GM18502 (cell line): ENCODE data around the gene MRPL28.

Experiments used
- ATAC-seq: cut with Tn5 transposase; IDR thresholded peaks from one replicate; pipeline ENCODE4 v1.9.1; 2021; ENCODE audit warnings: mild to moderate bottlenecking; ENCODE audit not compliant: unreplicated experiment, poor library complexity

MRPL28 gene

DNA sequence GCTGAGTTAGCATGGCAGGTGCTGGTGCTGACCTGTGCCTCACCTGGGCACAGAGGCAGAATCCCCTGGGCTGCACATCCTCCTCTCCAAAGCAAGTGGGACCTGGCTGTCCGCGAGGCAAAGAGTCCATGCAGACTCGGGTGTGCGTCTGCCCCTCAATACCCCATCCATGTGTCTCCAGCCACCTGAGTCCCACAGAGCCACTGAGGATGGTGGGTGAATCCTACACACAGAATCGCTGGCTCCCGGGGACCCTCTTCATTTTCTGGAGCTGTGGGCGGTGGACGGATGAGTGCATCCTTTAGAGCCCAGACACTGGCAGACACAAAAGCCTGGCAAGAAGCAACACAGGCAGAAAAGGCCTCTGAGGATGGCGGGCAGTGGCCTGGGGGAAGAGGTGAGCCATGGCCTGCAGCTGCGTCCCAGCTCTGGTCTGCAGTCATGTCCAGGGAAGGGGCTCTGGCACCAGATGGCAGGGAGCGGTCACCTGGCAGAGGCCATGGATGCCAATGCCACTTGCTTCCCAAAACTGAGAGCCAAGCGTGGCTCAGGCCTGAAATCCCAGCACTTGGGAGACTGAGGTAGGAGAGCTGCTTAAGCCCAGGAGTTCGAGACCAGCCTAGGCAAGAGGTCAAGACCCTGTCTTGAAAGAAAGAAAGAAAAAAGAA lies 47.7 kb downstream of the MRPL28 start:
- no peak for ATAC-seq

DNA sequence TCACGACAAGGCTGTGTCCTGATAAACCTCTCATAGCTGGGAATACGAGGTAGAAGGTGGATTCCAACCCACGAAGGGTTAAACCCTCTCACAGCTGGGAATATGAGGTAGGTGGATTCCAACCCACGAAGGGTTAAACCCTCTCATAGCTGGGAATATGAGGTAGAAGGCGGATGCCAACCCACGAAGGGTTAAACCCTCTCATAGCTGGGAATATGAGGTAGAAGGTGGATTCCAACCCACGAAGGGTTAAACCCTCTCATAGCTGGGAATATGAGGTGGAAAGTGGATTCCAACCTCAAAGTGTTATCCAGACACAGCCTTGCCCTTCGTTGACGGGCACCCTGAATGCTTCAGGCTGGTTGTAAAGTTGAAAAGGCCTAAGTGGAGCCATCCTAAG lies 48.8 kb downstream of the MRPL28 start:
- no peak for ATAC-seq

DNA sequence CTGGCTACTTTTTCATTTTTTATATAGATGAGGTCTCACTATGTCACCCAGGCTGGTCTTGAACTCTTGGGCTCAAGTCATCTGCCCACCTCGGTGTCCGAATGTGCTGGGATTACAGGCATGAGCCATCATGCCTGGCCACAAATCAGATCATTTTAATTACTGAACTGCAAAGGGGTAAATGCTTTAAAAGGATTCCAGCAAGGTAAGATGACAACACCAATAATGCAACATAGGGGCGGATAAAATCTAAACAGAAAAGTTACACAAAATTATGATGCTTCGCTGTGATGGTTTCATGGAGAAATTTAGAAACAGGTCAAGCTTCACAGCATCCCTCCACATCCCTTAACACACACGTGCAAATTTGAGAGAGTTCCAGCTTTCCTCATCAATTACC lies 50.1 kb downstream of the MRPL28 start:
- no peak for ATAC-seq

DNA sequence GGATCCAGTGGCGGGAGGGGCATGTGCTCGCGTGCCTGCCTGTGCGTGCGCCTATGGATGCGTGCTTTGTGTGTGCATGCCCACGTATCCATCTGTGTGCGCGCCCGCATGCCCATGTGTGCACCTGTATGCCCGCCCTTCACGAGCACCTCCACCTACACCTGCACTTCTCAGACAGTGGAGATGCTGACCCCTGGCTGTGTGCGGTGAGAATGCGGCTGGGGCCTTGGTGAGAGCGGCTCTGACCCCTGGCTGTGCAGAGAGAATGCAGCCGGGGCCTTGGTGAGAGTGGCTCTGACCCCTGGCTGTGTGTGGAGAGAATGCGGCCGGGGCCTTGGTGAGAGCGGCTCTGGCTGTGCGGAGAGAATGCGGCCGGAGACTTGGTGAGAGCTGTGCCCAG lies 51.7 kb downstream of the MRPL28 start:
- no peak for ATAC-seq

DNA sequence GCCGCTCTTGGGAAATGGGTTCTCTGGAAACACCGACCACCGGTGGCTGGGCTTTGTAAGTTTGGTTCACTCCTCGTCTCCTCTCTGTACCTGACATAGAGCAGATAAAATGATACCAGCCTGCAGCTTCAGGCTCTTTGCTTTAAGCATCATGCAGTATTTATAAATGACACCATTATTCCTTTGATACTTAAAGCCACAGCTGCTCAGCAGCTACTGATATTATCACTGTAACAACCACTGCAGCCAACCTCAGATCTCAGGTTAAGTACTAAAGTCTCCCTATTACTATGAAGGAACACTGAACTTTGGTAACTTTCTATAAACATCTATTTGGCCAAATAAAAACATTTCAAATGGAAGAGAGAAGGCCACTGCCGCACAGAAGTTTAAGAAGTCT lies 52.8 kb downstream of the MRPL28 start:
- ATAC-seq, result no peak
